ENCODE results near the gene CARD19.

DNA sequence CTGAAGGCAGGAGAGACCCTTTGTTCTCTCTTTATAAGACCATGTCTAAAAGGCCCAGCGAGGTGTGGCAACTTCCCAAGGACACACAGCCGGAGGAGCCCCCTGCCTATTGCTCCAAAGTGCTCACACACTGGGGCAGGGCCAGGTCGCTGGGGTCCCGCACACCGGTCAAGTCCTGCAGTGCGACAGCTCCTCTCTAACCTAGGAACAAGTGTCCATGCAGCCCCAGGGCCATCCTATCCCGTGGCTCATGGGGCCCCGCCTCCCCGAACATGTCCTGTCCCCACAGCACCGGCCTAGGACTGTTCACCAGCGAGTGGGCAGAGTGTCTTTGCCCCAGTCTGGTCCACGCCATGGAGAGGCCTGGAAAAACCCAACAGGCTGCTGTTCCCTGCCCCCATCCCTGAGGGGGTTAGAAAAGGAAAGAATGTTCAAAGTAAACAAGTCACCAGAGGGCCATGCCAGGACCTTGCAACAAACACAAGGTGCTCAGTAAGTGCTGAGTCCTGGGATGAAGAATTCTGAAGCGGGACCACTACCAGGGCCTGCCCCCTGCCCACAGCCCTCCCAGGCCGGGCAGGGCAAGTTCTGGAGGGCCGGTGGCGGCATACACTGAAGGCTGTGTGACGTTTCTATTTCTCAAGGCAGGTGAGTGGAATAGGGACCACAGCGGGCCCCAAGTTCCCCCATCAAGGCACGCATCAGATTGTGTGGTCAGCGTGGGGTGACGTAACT is 37.1 kb downstream of the CARD19 start:
- TF ChIP-seq, protein P1, sequence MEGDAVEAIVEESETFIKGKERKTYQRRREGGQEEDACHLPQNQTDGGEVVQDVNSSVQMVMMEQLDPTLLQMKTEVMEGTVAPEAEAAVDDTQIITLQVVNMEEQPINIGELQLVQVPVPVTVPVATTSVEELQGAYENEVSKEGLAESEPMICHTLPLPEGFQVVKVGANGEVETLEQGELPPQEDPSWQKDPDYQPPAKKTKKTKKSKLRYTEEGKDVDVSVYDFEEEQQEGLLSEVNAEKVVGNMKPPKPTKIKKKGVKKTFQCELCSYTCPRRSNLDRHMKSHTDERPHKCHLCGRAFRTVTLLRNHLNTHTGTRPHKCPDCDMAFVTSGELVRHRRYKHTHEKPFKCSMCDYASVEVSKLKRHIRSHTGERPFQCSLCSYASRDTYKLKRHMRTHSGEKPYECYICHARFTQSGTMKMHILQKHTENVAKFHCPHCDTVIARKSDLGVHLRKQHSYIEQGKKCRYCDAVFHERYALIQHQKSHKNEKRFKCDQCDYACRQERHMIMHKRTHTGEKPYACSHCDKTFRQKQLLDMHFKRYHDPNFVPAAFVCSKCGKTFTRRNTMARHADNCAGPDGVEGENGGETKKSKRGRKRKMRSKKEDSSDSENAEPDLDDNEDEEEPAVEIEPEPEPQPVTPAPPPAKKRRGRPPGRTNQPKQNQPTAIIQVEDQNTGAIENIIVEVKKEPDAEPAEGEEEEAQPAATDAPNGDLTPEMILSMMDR (optimal IDR thresholded peaks at IDR 0.05 in 1 of 3, IDR thresholded peaks at IDR 0.05 in 1 of 3, conservative IDR thresholded peaks at IDR 0.05 in 1 of 3; ENCODE audit: extremely low read depth in 1 of 3, insufficient read depth in 2 of 3, low read length in 3 of 3): no peak
- no peak for TF ChIP-seq EZH2 (IDR thresholded peaks at IDR 0.05; ENCODE audit: low read length)
